IPS-NIHi7 (cell line): ENCODE data around the gene CHD1.

ENCODE experiments used
- DNase-seq: peaks from one replicate; pipeline ENCODE4 v3.0.0; 2012; ENCODE audit warnings: mixed read lengths; ENCODE audit errors: extremely low spot score

CHD1 gene

DNA sequence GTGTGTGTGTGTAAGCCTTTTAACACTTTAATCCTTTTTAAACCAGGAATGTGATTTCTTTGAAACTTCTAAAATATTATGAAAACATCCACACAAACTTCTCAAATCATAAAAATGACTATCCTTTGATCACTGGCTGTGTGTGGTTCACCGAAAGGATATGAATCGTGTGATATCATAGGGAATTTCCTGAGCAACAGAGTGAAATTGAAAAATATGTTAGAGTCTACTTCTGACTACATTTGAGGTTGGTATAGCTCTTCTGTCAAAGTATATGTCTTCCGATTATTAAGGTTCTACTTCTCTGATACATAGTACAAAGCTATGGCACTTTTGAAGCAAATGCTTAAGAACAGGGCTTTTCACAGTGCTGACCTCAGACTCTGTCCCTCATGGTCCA lies 115.1 kb downstream of the CHD1 start:
- DNase-seq = no peak

DNA sequence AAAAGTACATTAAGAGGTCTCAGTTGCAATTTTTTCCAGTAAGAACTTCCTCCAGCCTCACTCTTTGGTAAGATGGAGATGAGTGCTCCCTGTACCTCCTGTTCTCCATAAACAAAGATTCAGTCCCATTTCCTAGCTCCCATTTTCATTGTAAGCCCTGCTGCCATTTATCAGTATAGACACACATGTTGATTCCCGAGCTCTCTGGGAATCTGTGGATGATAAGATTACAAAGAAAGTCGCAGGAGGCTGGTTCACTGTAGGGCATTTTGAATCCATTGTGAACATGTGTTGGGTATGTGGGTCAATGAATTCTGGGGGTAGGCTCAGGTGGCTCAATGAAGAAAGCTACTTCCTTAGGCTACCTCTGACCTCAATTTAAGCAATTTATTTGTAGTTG lies 118.6 kb downstream of the CHD1 start:
- DNase-seq = no peak

DNA sequence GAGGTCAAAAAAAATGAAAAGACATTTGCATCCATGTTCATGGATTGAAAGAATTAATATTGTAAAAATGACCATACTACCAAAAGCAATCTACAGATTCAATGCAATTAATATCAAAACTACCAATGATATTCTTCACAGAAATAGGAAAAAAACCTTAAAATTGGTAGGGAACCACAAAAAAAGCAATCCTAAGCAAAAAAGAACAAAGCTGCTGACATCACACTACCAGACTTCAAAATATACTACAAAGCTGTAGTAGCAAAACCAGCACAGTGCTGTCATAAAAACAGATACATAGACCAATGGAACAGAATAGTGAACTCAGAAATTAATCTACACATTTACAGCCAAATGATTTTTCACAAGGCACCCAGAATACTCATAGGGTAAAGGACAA lies 121.0 kb downstream of the CHD1 start:
- DNase-seq = no peak

DNA sequence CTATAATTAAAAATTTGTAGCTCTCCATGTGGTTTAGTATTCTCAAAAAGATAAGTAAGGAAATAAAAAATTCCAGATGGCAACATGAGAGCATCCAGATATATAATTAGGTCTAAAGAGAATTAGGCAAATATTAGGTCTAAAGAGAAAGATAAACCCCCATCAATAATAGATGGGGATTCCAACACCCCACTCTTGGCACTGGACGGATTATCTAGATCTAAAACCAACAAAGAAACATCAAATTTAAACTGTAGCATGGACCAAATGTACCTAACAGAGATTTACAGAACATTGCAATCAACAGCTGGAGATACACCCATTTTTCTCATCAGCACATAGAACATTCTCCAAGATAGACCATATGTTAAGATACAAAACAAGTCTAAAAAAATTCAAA lies 123.7 kb downstream of the CHD1 start:
- DNase-seq = no peak

DNA sequence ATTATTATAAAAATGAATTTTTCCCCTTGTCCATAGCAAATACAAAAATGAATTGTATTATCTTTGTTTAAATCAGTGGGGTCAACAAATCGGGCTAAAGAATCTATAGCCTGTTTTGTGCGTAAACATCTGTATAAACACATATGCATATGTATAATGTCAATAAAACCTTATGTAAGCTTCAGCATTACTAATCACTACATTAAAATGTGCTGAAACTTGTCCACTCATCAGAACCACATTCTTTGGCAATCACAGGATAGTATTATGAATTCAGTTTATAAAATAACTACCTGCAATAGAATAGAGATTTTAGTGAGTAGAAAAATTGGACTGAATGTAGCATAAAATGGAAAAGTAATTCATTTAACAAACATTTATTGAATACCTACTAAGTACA lies 124.7 kb downstream of the CHD1 start:
- no peak for DNase-seq
